Measurements from ENCODE around the gene SEC11A.
"Not testable (repeated sequence)": the region's sequence is repeated elsewhere in the genome, so short reads cannot be mapped to it uniquely, and the experiment has no call there.

- not testable (repeated sequence) for TF ChIP-seq CTCF (IDR thresholded peaks at IDR 0.05; ENCODE audit: insufficient read depth, low read length, poor library complexity, severe bottlenecking); EZH2phosphoT487 (conservative IDR thresholded peaks at IDR 0.05; ENCODE audit: low read length)
Observed at GRCh38 chr15:84754889-84755288, 39.0 kb upstream of the SEC11A start.

Data from SU-DHL-6 (cell line).